HepG2 (cell line): ENCODE measurements around the gene GRAMD1A. TPM values are rescaled to one million over a fixed set of nuclear protein-coding genes. Genes with fewer than 3 reads are reported as not detected.

Source experiments
- CENPBD1 ChIP-seq: sonication (generic); formaldehyde crosslinking; IDR thresholded peaks from 2 replicates; pipeline ENCODE4 v1.8.0; 2022; ENCODE audit warnings: missing genetic modification reagents, low read depth, mild to moderate bottlenecking, borderline replicate concordance
- HIC2 ChIP-seq: sonication (generic); formaldehyde crosslinking; IDR thresholded peaks from 2 replicates; pipeline ENCODE4 v1.9.0; 2022; ENCODE audit warnings: low read depth, missing genetic modification reagents
- ISX ChIP-seq: sonication (generic); formaldehyde crosslinking; conservative IDR thresholded peaks from 2 replicates; pipeline ENCODE4 v1.5.0; 2020; ENCODE audit warnings: missing genetic modification reagents
- MLLT10 ChIP-seq: sonication (generic); formaldehyde crosslinking; IDR thresholded peaks from 2 replicates; pipeline ENCODE4 v1.4.0; 2020; ENCODE audit warnings: missing genetic modification reagents
- MTERF4 ChIP-seq: sonication (generic); formaldehyde crosslinking; IDR thresholded peaks from 2 replicates; pipeline ENCODE4 v1.8.0; 2023; ENCODE audit warnings: mild to moderate bottlenecking, missing genetic modification reagents
- ZFX ChIP-seq: sonication (generic); formaldehyde crosslinking; IDR thresholded peaks from 2 replicates; pipeline ENCODE4 v1.4.0; 2020; ENCODE audit warnings: mild to moderate bottlenecking, low read depth, missing genetic modification reagents, moderate library complexity
- ZNF510 ChIP-seq: sonication (generic); formaldehyde crosslinking; IDR thresholded peaks from 2 replicates; pipeline ENCODE4 v1.4.0; 2020; ENCODE audit warnings: low read depth, mild to moderate bottlenecking, missing genetic modification reagents
- ZNF598 ChIP-seq: sonication (generic); formaldehyde crosslinking; IDR thresholded peaks from 2 replicates; pipeline ENCODE4 v1.5.1; 2020; ENCODE audit warnings: mild to moderate bottlenecking, missing genetic modification reagents, borderline replicate concordance
- ZNF605 ChIP-seq: sonication (generic); formaldehyde crosslinking; IDR thresholded peaks from 2 replicates; pipeline ENCODE4 v1.8.0; 2022; ENCODE audit warnings: mild to moderate bottlenecking, missing genetic modification reagents
- ZNF891 ChIP-seq: sonication (generic); formaldehyde crosslinking; IDR thresholded peaks from 2 replicates; pipeline ENCODE4 v1.5.0; 2020; ENCODE audit warnings: mild to moderate bottlenecking, missing genetic modification reagents
- polyA plus RNA-seq, 8 experiments: library from polyadenylated mRNA; depleted of rRNA in 3 of 8; stranded (reverse) in 7 of 8; unstranded in 1 of 8; fragments of >200 nt; fragmentation: Illumina TruSeq in 4 of 8; extraction: Trizol in 4 of 8; gene quantifications; 2 replicates each; pipeline versions ENCODE4 v1.2.1 to v1.2.3, GENCODE V29; 2011 to 2016; ENCODE audit warnings: low read depth in 4 of 8, missing spikeins in 1 of 8, mixed read lengths in 1 of 8; ENCODE audit not compliant: insufficient read depth in 1 of 8
- total RNA-seq, 5 experiments: library from RNA; depleted of rRNA; stranded (reverse); fragments of >200 nt; fragmentation: Illumina TruSeq; extraction: Trizol; gene quantifications; 2 replicates each; pipeline ENCODE4 v1.2.3, GENCODE V29; 2016; ENCODE audit warnings: low read depth in 1 of 5
- TF ChIP-seq, protein P1 (sequence below): sonication (generic); formaldehyde crosslinking; IDR thresholded peaks from 2 replicates; pipeline ENCODE4 v1.5.0; 2020; ENCODE audit warnings: mild to moderate bottlenecking, missing genetic modification reagents, borderline replicate concordance
- TF ChIP-seq, protein P2 (sequence below): sonication (generic); formaldehyde crosslinking; IDR thresholded peaks from 2 replicates; pipeline ENCODE4 v1.5.0; 2020; ENCODE audit warnings: missing genetic modification reagents
- TF ChIP-seq, protein P3 (sequence below): sonication (generic); formaldehyde crosslinking; conservative IDR thresholded peaks from 2 replicates; pipeline ENCODE4 v1.8.0; 2022; ENCODE audit warnings: mild to moderate bottlenecking, moderate library complexity, missing genetic modification reagents

GRAMD1A gene
- total and polyA plus RNA-seq, 2 of the 13 experiments (the other 11 are each of a cell fraction or from before 2014, with no cell fraction given): 14.7 to 181 TPM

DNA sequence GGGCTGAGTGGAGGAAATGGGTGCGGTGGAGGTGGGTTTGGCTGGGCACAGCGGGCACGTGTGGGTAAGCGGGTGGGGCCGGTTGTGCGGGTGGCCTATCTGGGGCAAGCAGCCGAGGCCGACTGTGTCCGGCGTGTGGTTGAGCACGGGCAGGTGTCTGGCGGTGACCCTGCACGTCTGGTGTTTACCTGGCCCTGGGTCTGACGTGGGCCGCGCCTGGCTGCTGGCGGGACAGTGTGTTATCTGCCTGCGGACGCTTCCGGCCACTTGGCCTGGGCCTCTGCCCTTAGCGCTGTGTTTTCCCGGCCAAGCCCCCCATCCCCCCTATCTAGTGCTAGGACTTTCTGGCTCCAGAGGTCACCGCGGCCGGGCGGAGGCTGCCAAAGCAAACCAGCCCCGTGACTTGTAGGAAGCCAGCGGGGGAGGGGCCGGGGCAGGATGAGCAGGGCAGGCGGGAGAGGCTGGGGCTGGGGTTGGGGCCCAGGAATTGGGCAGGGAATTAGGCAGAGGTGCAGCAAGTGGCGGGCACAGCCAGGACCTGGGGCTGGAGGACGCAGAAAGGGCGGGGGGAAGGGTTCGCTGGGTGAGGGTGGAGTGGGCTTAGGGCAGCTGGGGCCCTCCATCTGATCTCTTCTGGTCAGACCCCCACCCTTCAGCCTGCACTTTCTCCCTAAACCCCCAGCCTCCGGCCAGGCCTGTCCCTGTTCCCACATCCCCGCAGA lies 40.9 kb downstream of the GRAMD1A start (continued):
- TF ChIP-seq CENPBD1 (CRISPR knock-in tag) (peak; percentile 74; the same call in 1 of the 2 replicates), ZNF510 (CRISPR knock-in tag) (0 out of 2 replicates have a peak, but pooled peaks have one; percentile 40), MTERF4 (CRISPR knock-in tag) (peak; percentile 52; the same call in 1 of the 2 replicates), ISX (CRISPR knock-in tag) (peak; percentile 25; the same call in 1 of the 2 replicates), ZFX (peak; percentile 87), ZNF598 (peak; percentile 67; the same call in 1 of the 2 replicates), ZNF605 (CRISPR knock-in tag) (peak; percentile 88), MLLT10 (no peak), HIC2 (CRISPR knock-in tag) (peak; percentile 99), ZNF891 (CRISPR knock-in tag) (peak; percentile 88)
- TF ChIP-seq, protein P1, sequence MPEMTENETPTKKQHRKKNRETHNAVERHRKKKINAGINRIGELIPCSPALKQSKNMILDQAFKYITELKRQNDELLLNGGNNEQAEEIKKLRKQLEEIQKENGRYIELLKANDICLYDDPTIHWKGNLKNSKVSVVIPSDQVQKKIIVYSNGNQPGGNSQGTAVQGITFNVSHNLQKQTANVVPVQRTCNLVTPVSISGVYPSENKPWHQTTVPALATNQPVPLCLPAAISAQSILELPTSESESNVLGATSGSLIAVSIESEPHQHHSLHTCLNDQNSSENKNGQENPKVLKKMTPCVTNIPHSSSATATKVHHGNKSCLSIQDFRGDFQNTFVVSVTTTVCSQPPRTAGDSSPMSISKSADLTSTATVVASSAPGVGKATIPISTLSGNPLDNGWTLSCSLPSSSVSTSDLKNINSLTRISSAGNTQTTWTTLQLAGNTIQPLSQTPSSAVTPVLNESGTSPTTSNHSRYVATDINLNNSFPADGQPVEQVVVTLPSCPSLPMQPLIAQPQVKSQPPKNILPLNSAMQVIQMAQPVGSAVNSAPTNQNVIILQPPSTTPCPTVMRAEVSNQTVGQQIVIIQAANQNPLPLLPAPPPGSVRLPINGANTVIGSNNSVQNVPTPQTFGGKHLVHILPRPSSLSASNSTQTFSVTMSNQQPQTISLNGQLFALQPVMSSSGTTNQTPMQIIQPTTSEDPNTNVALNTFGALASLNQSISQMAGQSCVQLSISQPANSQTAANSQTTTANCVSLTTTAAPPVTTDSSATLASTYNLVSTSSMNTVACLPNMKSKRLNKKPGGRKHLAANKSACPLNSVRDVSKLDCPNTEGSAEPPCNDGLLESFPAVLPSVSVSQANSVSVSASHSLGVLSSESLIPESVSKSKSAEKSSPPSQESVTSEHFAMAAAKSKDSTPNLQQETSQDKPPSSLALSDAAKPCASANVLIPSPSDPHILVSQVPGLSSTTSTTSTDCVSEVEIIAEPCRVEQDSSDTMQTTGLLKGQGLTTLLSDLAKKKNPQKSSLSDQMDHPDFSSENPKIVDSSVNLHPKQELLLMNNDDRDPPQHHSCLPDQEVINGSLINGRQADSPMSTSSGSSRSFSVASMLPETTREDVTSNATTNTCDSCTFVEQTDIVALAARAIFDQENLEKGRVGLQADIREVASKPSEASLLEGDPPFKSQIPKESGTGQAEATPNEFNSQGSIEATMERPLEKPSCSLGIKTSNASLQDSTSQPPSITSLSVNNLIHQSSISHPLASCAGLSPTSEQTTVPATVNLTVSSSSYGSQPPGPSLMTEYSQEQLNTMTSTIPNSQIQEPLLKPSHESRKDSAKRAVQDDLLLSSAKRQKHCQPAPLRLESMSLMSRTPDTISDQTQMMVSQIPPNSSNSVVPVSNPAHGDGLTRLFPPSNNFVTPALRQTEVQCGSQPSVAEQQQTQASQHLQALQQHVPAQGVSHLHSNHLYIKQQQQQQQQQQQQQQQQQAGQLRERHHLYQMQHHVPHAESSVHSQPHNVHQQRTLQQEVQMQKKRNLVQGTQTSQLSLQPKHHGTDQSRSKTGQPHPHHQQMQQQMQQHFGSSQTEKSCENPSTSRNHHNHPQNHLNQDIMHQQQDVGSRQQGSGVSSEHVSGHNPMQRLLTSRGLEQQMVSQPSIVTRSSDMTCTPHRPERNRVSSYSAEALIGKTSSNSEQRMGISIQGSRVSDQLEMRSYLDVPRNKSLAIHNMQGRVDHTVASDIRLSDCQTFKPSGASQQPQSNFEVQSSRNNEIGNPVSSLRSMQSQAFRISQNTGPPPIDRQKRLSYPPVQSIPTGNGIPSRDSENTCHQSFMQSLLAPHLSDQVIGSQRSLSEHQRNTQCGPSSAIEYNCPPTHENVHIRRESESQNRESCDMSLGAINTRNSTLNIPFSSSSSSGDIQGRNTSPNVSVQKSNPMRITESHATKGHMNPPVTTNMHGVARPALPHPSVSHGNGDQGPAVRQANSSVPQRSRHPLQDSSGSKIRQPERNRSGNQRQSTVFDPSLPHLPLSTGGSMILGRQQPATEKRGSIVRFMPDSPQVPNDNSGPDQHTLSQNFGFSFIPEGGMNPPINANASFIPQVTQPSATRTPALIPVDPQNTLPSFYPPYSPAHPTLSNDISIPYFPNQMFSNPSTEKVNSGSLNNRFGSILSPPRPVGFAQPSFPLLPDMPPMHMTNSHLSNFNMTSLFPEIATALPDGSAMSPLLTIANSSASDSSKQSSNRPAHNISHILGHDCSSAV: no peak
- TF ChIP-seq, protein P2, sequence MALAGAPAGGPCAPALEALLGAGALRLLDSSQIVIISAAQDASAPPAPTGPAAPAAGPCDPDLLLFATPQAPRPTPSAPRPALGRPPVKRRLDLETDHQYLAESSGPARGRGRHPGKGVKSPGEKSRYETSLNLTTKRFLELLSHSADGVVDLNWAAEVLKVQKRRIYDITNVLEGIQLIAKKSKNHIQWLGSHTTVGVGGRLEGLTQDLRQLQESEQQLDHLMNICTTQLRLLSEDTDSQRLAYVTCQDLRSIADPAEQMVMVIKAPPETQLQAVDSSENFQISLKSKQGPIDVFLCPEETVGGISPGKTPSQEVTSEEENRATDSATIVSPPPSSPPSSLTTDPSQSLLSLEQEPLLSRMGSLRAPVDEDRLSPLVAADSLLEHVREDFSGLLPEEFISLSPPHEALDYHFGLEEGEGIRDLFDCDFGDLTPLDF: peak; percentile 79
- TF ChIP-seq, protein P3, sequence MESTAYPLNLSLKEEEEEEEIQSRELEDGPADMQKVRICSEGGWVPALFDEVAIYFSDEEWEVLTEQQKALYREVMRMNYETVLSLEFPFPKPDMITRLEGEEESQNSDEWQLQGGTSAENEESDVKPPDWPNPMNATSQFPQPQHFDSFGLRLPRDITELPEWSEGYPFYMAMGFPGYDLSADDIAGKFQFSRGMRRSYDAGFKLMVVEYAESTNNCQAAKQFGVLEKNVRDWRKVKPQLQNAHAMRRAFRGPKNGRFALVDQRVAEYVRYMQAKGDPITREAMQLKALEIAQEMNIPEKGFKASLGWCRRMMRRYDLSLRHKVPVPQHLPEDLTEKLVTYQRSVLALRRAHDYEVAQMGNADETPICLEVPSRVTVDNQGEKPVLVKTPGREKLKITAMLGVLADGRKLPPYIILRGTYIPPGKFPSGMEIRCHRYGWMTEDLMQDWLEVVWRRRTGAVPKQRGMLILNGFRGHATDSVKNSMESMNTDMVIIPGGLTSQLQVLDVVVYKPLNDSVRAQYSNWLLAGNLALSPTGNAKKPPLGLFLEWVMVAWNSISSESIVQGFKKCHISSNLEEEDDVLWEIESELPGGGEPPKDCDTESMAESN (CRISPR knock-in tag): peak; percentile 93
